AG04450 (cell line): ENCODE results near the gene GALNT9. TPM values are rescaled to one million over a fixed set of nuclear protein-coding genes. Genes with fewer than 3 reads are reported as not detected.

ENCODE experiments used
- CTCF ChIA-PET: fragments of 300-600, 350-600 bp; formaldehyde crosslinking; extraction: SDS; loops from one replicate; lab custom pipeline; 2022; ENCODE audit warnings: antibody characterized with exemption, inconsistent platforms; lab: Charles Lee
- POLR2A ChIA-PET: fragments of 350-600 bp; formaldehyde crosslinking; extraction: SDS; loops from one replicate; lab custom pipeline; 2021; ENCODE audit warnings: antibody characterized with exemption, inconsistent platforms; lab: Yijun Ruan, JAX
- DNase-seq: peaks from one replicate; pipeline ENCODE4 v3.0.0-alpha.2; 2011; ENCODE audit warnings: low read depth, low spot score
- H3K27ac ChIP-seq: one replicate; pipeline ENCODE4 v1.5.1; 2012; ENCODE audit warnings: low read depth, low read length, control low read depth
- H3K27me3 ChIP-seq: one replicate; pipeline ENCODE4 v1.6.0; 2012; ENCODE audit warnings: low read length; ENCODE audit not compliant: control insufficient read depth, insufficient read depth
- H3K4me3 ChIP-seq: 2 replicates; pipeline ENCODE4 v1.5.1; 2011; ENCODE audit warnings: mild to moderate bottlenecking, low read depth, low read length, control low read depth
- H3K9me3 ChIP-seq: 2 replicates; pipeline ENCODE4 v1.5.1; 2012; ENCODE audit warnings: low read length; ENCODE audit not compliant: control insufficient read depth, insufficient read depth
- CTCF ChIP-seq: IDR thresholded peaks from 2 replicates; pipeline ENCODE4 v1.5.1; 2011; ENCODE audit warnings: low read depth, low read length, control low read depth, inconsistent platforms
- polyA plus RNA-seq: library from polyadenylated mRNA; depleted of rRNA; stranded (reverse); fragments of >200 nt; gene quantifications from 2 replicates; pipeline ENCODE4 v1.2.3, GENCODE V29; 2011

The GALNT9 gene
- polyA plus RNA-seq, 1 experiment = not detected

DNA sequence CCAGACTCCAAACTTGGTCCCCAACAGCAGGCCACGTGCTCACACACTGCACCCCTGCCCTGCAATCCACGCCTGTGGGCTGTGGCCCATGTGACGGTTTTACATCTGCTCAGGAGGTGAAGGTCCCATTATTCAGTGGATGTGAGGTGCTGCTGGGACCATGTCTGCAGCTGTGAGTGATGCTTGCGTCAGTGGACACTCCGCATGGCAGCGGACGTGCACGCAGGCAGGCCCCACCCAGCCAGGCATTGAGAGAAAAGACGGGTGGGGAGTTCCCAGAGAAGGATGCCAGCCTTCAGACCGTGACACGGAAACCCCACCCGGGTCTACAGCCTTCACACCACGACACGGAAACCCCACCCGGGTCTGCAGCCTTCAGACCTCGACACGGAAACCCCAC lies 117.6 kb downstream of the GALNT9 start:
- ChIA-PET CTCF (no interaction called here), POLR2A (no interaction called here)
- H3K9me3 ChIP-seq = peaks cover 75% of the 10 kb centered on the region
- no peak for DNase-seq
- peaks cover 12% of the 10 kb centered on the region for H3K27me3 ChIP-seq
- no peak overlapping the region for H3K27ac ChIP-seq
- H3K4me3 ChIP-seq = no peak overlapping the region
- TF ChIP-seq CTCF = no peak

DNA sequence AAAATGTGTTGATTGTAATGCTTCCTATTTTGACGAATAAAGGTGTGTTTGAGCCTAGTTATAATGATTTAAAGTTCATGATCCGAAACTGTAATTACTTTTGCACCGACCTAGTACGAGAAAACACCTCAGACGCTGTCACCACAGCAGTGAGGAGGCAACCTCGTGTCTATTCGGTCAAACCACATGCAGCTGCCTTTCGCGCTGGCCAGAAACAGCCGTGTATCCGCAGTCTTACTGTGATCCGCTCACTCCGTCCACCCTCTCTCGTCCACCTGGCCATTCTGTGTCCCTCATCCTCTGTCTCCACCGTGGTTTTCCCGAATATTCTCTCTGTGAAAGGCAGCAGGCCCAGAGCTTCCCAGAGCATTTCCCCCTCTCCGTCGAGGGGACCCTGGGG lies 118.1 kb downstream of the GALNT9 start:
- CTCF ChIA-PET = no interaction called here
- POLR2A ChIA-PET = no interaction called here
- no peak overlapping the region for H3K4me3 ChIP-seq
- no peak for DNase-seq
- no peak overlapping the region for H3K27ac ChIP-seq
- no peak for TF ChIP-seq CTCF
- H3K27me3 ChIP-seq = peaks cover 9% of the 10 kb centered on the region
- H3K9me3 ChIP-seq = peaks cover 74% of the 10 kb centered on the region

- no peak for TF ChIP-seq CTCF
- Histone ChIP-seq H3K4me3 (no peak overlapping the region), H3K9me3 (peaks cover 67% of the 10 kb centered on the region), H3K27me3 (peaks cover 15% of the 10 kb centered on the region), H3K27ac (no peak overlapping the region)
- POLR2A ChIA-PET = no interaction called here
- CTCF ChIA-PET = no interaction called here
- no peak for DNase-seq
Observed at GRCh38 chr12:132210223-132211055, 119.0 kb downstream of the GALNT9 start.

GRCh38 chr12:132209619-132210222 lies 119.7 kb downstream of the GALNT9 start:
- ChIA-PET CTCF (no interaction called here), POLR2A (no interaction called here)
- Histone ChIP-seq H3K27ac (no peak overlapping the region), H3K9me3 (peaks cover 60% of the 10 kb centered on the region), H3K27me3 (peaks cover 22% of the 10 kb centered on the region), H3K4me3 (no peak overlapping the region)
- DNase-seq = no peak
- TF ChIP-seq CTCF = no peak

DNA sequence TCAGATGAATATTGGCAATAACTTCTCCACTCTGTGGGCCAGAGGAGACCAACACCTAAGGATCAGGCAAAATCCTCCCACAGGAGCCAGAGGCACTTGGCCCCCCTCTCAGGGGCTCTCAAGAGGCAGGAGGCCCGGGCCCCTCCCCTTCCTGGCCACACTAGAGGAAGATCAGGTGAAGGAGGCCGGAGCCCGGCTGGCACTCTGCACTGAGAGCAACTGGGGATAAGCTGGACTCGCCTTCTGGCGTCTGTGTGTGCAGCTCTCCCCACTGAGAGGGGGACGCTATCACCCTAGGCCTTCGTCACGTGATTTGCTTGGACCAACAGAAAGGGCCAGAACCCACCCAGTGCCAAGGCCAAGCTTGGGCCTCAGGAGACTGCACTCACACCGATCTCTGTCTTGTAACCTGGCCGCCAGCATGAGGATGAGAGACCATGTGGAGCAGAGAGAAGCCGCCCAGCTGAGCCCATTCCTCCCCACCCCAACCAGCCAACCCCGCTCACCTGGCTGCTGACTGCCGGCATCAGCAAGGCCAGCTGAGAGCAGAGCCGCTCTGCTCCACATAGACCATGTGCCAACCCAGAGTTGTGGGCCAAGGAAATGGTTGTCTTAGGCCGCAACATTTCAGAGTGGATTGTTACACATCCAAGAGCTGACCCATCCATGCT lies 121.1 kb downstream of the GALNT9 start:
- Histone ChIP-seq H3K27me3 (peaks cover 33% of the 10 kb centered on the region), H3K9me3 (peaks cover 46% of the 10 kb centered on the region), H3K4me3 (no peak overlapping the region), H3K27ac (no peak overlapping the region)
- ChIA-PET POLR2A (no interaction called here), CTCF (no interaction called here)
- DNase-seq = no peak
- TF ChIP-seq CTCF = no peak
